HepG2 (cell line): ENCODE results near the gene PRKN.

Experiments
- EP300 ChIP-seq, 3 experiments: sonication (generic) in 1 of 3; formaldehyde crosslinking in 1 of 3; IDR thresholded peaks; 2 replicates each; pipeline versions ENCODE4 v1.5.1 to v1.6.1; 2011 to 2020; ENCODE audit warnings: low read depth in 2 of 3, low read length in 2 of 3, borderline replicate concordance in 1 of 3, improper control_type of control experiment in 1 of 3, mild to moderate bottlenecking in 1 of 3, missing genetic modification reagents in 1 of 3, moderate library complexity in 1 of 3
- POLR2AphosphoS5 ChIP-seq: IDR thresholded peaks from 2 replicates; pipeline ENCODE4 v1.6.1; 2012; ENCODE audit warnings: low read depth, low read length
- ZFP90 ChIP-seq: sonication (generic); formaldehyde crosslinking; IDR thresholded peaks from 2 replicates; pipeline ENCODE4 v1.8.0; 2022; ENCODE audit warnings: missing genetic modification reagents, mild to moderate bottlenecking, inconsistent platforms, borderline replicate concordance
- TF ChIP-seq, protein P1 (sequence below): sonication (generic); formaldehyde crosslinking; IDR thresholded peaks from 2 replicates; pipeline ENCODE4 v1.8.0; 2022; ENCODE audit warnings: missing genetic modification reagents, mild to moderate bottlenecking, borderline replicate concordance
- TF ChIP-seq, protein P2 (sequence below): sonication (generic); formaldehyde crosslinking; IDR thresholded peaks from 2 replicates; pipeline ENCODE4 v1.5.0; 2020; ENCODE audit warnings: mild to moderate bottlenecking, missing genetic modification reagents, borderline replicate concordance

DNA sequence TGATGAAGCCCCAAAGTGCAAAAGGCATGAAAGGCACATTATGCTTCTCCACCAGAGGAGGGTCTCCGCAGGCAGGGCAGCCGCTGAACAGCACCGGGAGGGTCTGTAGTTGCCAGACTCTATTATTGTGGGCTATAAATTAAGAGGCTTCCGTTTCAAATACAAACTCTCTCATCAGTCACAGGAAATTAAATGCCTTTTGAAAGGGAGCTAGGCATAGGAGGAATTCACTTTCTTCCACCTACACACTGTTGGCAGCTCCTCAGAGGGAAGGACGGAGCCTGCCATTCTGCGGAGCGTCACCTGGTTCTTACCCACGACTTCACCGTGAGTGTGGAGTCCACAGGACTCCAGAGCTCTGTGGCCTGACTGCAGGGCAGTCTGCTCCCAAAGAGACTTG, 1312.9 kb downstream of the PRKN start:
- TF ChIP-seq POLR2AphosphoS5 (no peak), EP300 (IDR thresholded peaks at IDR 0.05; ENCODE audit: low read depth in 2 of 2, low read length in 2 of 2) (no peak), EP300 (CRISPR knock-in tag; IDR thresholded peaks at IDR 0.05; ENCODE audit: borderline replicate concordance) (no peak), ZFP90 (CRISPR knock-in tag) (no peak)
- TF ChIP-seq, protein P1, sequence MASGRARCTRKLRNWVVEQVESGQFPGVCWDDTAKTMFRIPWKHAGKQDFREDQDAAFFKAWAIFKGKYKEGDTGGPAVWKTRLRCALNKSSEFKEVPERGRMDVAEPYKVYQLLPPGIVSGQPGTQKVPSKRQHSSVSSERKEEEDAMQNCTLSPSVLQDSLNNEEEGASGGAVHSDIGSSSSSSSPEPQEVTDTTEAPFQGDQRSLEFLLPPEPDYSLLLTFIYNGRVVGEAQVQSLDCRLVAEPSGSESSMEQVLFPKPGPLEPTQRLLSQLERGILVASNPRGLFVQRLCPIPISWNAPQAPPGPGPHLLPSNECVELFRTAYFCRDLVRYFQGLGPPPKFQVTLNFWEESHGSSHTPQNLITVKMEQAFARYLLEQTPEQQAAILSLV (CRISPR knock-in tag): no peak
- TF ChIP-seq, protein P2, sequence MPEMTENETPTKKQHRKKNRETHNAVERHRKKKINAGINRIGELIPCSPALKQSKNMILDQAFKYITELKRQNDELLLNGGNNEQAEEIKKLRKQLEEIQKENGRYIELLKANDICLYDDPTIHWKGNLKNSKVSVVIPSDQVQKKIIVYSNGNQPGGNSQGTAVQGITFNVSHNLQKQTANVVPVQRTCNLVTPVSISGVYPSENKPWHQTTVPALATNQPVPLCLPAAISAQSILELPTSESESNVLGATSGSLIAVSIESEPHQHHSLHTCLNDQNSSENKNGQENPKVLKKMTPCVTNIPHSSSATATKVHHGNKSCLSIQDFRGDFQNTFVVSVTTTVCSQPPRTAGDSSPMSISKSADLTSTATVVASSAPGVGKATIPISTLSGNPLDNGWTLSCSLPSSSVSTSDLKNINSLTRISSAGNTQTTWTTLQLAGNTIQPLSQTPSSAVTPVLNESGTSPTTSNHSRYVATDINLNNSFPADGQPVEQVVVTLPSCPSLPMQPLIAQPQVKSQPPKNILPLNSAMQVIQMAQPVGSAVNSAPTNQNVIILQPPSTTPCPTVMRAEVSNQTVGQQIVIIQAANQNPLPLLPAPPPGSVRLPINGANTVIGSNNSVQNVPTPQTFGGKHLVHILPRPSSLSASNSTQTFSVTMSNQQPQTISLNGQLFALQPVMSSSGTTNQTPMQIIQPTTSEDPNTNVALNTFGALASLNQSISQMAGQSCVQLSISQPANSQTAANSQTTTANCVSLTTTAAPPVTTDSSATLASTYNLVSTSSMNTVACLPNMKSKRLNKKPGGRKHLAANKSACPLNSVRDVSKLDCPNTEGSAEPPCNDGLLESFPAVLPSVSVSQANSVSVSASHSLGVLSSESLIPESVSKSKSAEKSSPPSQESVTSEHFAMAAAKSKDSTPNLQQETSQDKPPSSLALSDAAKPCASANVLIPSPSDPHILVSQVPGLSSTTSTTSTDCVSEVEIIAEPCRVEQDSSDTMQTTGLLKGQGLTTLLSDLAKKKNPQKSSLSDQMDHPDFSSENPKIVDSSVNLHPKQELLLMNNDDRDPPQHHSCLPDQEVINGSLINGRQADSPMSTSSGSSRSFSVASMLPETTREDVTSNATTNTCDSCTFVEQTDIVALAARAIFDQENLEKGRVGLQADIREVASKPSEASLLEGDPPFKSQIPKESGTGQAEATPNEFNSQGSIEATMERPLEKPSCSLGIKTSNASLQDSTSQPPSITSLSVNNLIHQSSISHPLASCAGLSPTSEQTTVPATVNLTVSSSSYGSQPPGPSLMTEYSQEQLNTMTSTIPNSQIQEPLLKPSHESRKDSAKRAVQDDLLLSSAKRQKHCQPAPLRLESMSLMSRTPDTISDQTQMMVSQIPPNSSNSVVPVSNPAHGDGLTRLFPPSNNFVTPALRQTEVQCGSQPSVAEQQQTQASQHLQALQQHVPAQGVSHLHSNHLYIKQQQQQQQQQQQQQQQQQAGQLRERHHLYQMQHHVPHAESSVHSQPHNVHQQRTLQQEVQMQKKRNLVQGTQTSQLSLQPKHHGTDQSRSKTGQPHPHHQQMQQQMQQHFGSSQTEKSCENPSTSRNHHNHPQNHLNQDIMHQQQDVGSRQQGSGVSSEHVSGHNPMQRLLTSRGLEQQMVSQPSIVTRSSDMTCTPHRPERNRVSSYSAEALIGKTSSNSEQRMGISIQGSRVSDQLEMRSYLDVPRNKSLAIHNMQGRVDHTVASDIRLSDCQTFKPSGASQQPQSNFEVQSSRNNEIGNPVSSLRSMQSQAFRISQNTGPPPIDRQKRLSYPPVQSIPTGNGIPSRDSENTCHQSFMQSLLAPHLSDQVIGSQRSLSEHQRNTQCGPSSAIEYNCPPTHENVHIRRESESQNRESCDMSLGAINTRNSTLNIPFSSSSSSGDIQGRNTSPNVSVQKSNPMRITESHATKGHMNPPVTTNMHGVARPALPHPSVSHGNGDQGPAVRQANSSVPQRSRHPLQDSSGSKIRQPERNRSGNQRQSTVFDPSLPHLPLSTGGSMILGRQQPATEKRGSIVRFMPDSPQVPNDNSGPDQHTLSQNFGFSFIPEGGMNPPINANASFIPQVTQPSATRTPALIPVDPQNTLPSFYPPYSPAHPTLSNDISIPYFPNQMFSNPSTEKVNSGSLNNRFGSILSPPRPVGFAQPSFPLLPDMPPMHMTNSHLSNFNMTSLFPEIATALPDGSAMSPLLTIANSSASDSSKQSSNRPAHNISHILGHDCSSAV (CRISPR knock-in tag): no peak
